H9 (cell line): ENCODE data around the gene PACSIN3. TPM values are rescaled to one million over a fixed set of nuclear protein-coding genes. Genes with fewer than 3 reads are reported as not detected.

Source experiments
- DNase-seq: peaks from one replicate; pipeline ENCODE4 v3.0.0-alpha.2; 2017
- H2AFZ ChIP-seq: one replicate; pipeline ENCODE4 v1.6.1; 2013; ENCODE audit warnings: mild to moderate bottlenecking, low read length, control low read depth, moderate library complexity
- H2AK5ac ChIP-seq: 2 replicates; pipeline ENCODE4 v1.6.1; 2013; ENCODE audit warnings: low read length, control low read depth, mixed read lengths; ENCODE audit not compliant: insufficient read length
- H2BK120ac ChIP-seq: one replicate; pipeline ENCODE4 v1.6.1; 2013; ENCODE audit warnings: low read depth, mild to moderate bottlenecking, low read length, control low read depth, inconsistent platforms; ENCODE audit not compliant: poor library complexity, severe bottlenecking
- H2BK12ac ChIP-seq: 2 replicates; pipeline ENCODE4 v1.6.1; 2013; ENCODE audit warnings: low read length, control low read depth, mixed read lengths, low read depth; ENCODE audit not compliant: insufficient read length
- H2BK15ac ChIP-seq: 2 replicates; pipeline ENCODE4 v1.6.1; 2013; ENCODE audit warnings: low read depth, low read length, control low read depth
- H2BK20ac ChIP-seq: one replicate; pipeline ENCODE4 v1.6.1; 2013; ENCODE audit warnings: low read depth, mild to moderate bottlenecking, low read length, control low read depth, inconsistent platforms; ENCODE audit not compliant: poor library complexity, severe bottlenecking
- H2BK5ac ChIP-seq: 2 replicates; pipeline ENCODE4 v1.6.1; 2013; ENCODE audit warnings: low read length, control low read depth, mixed read lengths; ENCODE audit not compliant: insufficient read length
- H3K14ac ChIP-seq: 2 replicates; pipeline ENCODE4 v1.6.1; 2013; ENCODE audit warnings: low read length, control low read depth; ENCODE audit not compliant: insufficient read depth
- H3K18ac ChIP-seq: 2 replicates; pipeline ENCODE4 v1.6.1; 2013; ENCODE audit warnings: low read depth, mild to moderate bottlenecking, mixed read lengths, low read length, control low read depth; ENCODE audit not compliant: insufficient read length
- H3K23ac ChIP-seq: 2 replicates; pipeline ENCODE4 v1.6.1; 2013; ENCODE audit warnings: low read length, control low read depth, mixed read lengths, low read depth; ENCODE audit not compliant: insufficient read length
- H3K23me2 ChIP-seq: 2 replicates; pipeline ENCODE4 v1.6.1; 2013; ENCODE audit warnings: low read depth, mild to moderate bottlenecking, mixed read lengths, low read length, control low read depth; ENCODE audit not compliant: insufficient read length, poor library complexity, severe bottlenecking
- H3K27ac ChIP-seq: 2 replicates; pipeline ENCODE4 v1.5.1; 2013; ENCODE audit warnings: low read length, control low read depth, mixed read lengths, low read depth; ENCODE audit not compliant: insufficient read length
- H3K27me3 ChIP-seq: 2 replicates; pipeline ENCODE4 v1.6.1; 2013; ENCODE audit warnings: low read length, control low read depth, inconsistent platforms; ENCODE audit not compliant: insufficient read depth
- H3K4ac ChIP-seq: 2 replicates; pipeline ENCODE4 v1.6.1; 2013; ENCODE audit warnings: low read depth, mild to moderate bottlenecking, control low read depth, inconsistent platforms, low read length, moderate library complexity
- H3K4me1 ChIP-seq: 2 replicates; pipeline ENCODE4 v1.6.1; 2013; ENCODE audit warnings: low read length, control low read depth, inconsistent platforms; ENCODE audit not compliant: insufficient read depth
- H3K4me2 ChIP-seq: 2 replicates; pipeline ENCODE4 v1.6.1; 2013; ENCODE audit warnings: low read length, control low read depth, mixed read lengths; ENCODE audit not compliant: insufficient read length, insufficient read depth
- H3K56ac ChIP-seq: 2 replicates; pipeline ENCODE4 v1.6.1; 2013; ENCODE audit warnings: low read depth, mild to moderate bottlenecking, mixed read lengths, low read length, control low read depth; ENCODE audit not compliant: insufficient read length
- H3K79me1 ChIP-seq: 2 replicates; pipeline ENCODE4 v1.6.1; 2013; ENCODE audit warnings: low read depth, mild to moderate bottlenecking, moderate library complexity, low read length, control low read depth, inconsistent platforms; ENCODE audit not compliant: insufficient read depth, poor library complexity, severe bottlenecking
- H3K79me2 ChIP-seq: 2 replicates; pipeline ENCODE4 v1.6.1; 2013; ENCODE audit warnings: low read length, control low read depth, inconsistent platforms; ENCODE audit not compliant: insufficient read depth
- H3K9ac ChIP-seq: 2 replicates; pipeline ENCODE4 v1.6.1; 2013; ENCODE audit warnings: low read length, control low read depth, mixed read lengths; ENCODE audit not compliant: insufficient read length; ENCODE audit errors: extremely low read depth
- H3K9me3 ChIP-seq: one replicate; pipeline ENCODE4 v1.6.1; 2013; ENCODE audit warnings: low read depth, low read length, inconsistent platforms; ENCODE audit not compliant: control insufficient read depth
- H3T11ph ChIP-seq: one replicate; pipeline ENCODE4 v1.6.1; 2013; ENCODE audit warnings: mild to moderate bottlenecking, low read length, control low read depth, inconsistent platforms
- H4K20me1 ChIP-seq: one replicate; pipeline ENCODE4 v1.6.1; 2013; ENCODE audit not compliant: control insufficient read depth, insufficient read length, insufficient read depth
- H4K5ac ChIP-seq: 2 replicates; pipeline ENCODE4 v1.6.1; 2013; ENCODE audit warnings: low read depth, mild to moderate bottlenecking, mixed read lengths, low read length, control low read depth; ENCODE audit not compliant: insufficient read length
- H4K8ac ChIP-seq: replicated peaks from 2 replicates; pipeline ENCODE4 v1.6.1; 2013; ENCODE audit warnings: low read length, control low read depth, mixed read lengths, low read depth; ENCODE audit not compliant: insufficient read length
- H4K91ac ChIP-seq: 2 replicates; pipeline ENCODE4 v1.6.1; 2013; ENCODE audit warnings: low read depth, mild to moderate bottlenecking, moderate library complexity, mixed read lengths, low read length, control low read depth; ENCODE audit not compliant: insufficient read length
- H3K27ac Mint-ChIP-seq, 3 experiments: 2 replicates in 2 of 3; 3 replicates in 1 of 3; pipeline ENCODE4 v1.8.0; 2020 to 2021; ENCODE audit warnings: mixed read lengths in 3 of 3, mild to moderate bottlenecking in 1 of 3, moderate library complexity in 1 of 3
- H3K27me3 Mint-ChIP-seq: 2 replicates; pipeline ENCODE4 v1.8.0; 2021; ENCODE audit warnings: low read depth, mild to moderate bottlenecking, moderate library complexity, mixed read lengths
- H3K36me3 Mint-ChIP-seq, 3 experiments: 2 replicates in 2 of 3; 3 replicates in 1 of 3; pipeline ENCODE4 v1.8.0; 2020 to 2021; ENCODE audit warnings: low read depth in 3 of 3, mixed read lengths in 3 of 3; ENCODE audit not compliant: insufficient read depth in 1 of 3
- H3K4me1 Mint-ChIP-seq, 2 experiments: 2 replicates each; pipeline ENCODE4 v1.8.0; 2020; ENCODE audit warnings: mixed read lengths in 2 of 2
- H3K4me3 Mint-ChIP-seq, 2 experiments: 2 replicates in 1 of 2; 3 replicates in 1 of 2; pipeline ENCODE4 v1.8.0; 2020 to 2021; ENCODE audit warnings: mild to moderate bottlenecking in 2 of 2, mixed read lengths in 2 of 2, moderate library complexity in 1 of 2
- H3K9me3 Mint-ChIP-seq, 2 experiments: 2 replicates in 1 of 2; 3 replicates in 1 of 2; pipeline ENCODE4 v1.8.0; 2020; ENCODE audit warnings: mild to moderate bottlenecking in 2 of 2, mixed read lengths in 2 of 2, moderate library complexity in 1 of 2
- CTCF ChIP-seq: fragments of 200-600 bp; sonication (generic); conservative IDR thresholded peaks from 3 replicates; pipeline ENCODE4 v1.8.0; 2021; ENCODE audit warnings: antibody characterized with exemption, mild to moderate bottlenecking
- whole genome bisulfite sequencing: extraction: QIAGEN DNeasy Blood & Tissue Kit; methylation state at CpG from one replicate; pipeline ENCODE4 v1.1.7; 2013; ENCODE audit warnings: missing lambda C conversion rate, low lambda C conversion rate, mixed read lengths; ENCODE audit not compliant: insufficient read length; ENCODE audit errors: extremely low coverage; 5-methylcytosine and 5-hydroxymethylcytosine counted together
- total RNA-seq: library from RNA; stranded (reverse); gene quantifications from 2 replicates; pipeline ENCODE4 v1.2.1, GENCODE V29; 2021

Gene PACSIN3
- total RNA-seq, 1 experiment from 2014 or later, result 63.0 TPM

DNA sequence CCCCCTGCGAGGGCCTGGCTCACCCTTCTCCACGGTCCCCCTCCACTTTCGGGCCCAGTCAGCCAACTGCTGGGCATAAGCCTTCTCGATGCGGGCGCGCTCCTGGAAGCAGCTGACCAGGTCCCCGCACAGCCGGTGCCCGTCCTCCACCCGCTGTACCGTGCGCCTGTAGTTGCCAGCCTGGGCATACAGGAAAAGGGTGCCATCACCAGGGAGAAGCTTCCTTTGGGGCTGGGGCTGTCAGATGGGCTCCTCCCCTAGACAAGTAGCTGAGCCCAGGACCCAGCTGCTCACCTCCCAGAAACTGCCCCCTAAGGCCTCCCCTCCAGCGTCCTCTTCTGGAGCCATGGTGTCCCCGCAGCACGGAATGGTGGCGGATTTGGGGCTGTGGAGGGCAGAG is 3.9 kb downstream of the PACSIN3 start:
- H3K4ac ChIP-seq, result no peak overlapping the region
- H4K8ac ChIP-seq, result no peak overlapping the region
- no peak overlapping the region for H2BK120ac ChIP-seq
- H2BK5ac ChIP-seq, result no peak overlapping the region
- Mint-ChIP-seq H3K27ac (no peak overlapping the region), H3K36me3 (peaks cover 2 to 17% (median 15%) of the 10 kb centered on the region in 3 experiments; a peak in 5 of 7 replicates), H3K9me3 (no peaks in the 10 kb centered on the region), H3K4me3 (no peak overlapping the region), H3K27me3 (peaks cover under 1% of the 10 kb centered on the region), H3K4me1 (peaks cover 17 to 18% of the 10 kb centered on the region in 2 experiments)
- H3K9ac ChIP-seq, result no peak overlapping the region
- H4K91ac ChIP-seq, result no peak overlapping the region
- H2BK12ac ChIP-seq, result no peak overlapping the region
- H3K4me2 ChIP-seq, result no peak overlapping the region
- H2BK20ac ChIP-seq, result no peak overlapping the region
- peaks cover 10% of the 10 kb centered on the region for H3K23me2 ChIP-seq
- DNase-seq, result no peak
- no peaks in the 10 kb centered on the region for H3K4me1 ChIP-seq
- no peaks in the 10 kb centered on the region for H3K79me2 ChIP-seq
- no peak overlapping the region for H3K18ac ChIP-seq
- H3K79me1 ChIP-seq, result no peaks in the 10 kb centered on the region
- no peaks in the 10 kb centered on the region for H3K27me3 ChIP-seq
- H3T11ph ChIP-seq, result no peak overlapping the region
- no peaks in the 10 kb centered on the region for H3K9me3 ChIP-seq
- H4K20me1 ChIP-seq, result no peaks in the 10 kb centered on the region
- no peak overlapping the region for H2AK5ac ChIP-seq
- TF ChIP-seq CTCF, result no peak
- H3K27ac ChIP-seq, result no peak overlapping the region
- H4K5ac ChIP-seq, result no peak overlapping the region
- no peak overlapping the region for H3K14ac ChIP-seq
- WGBS, result no CpG with 5 or more reads among the region's 17 CpGs
- no peak overlapping the region for H3K23ac ChIP-seq
- no peak overlapping the region for H2AFZ ChIP-seq
- H2BK15ac ChIP-seq, result no peak overlapping the region
- H3K56ac ChIP-seq, result no peak overlapping the region
